GM21528 (cell line): ENCODE measurements around the gene AQR.

ENCODE experiments used
- ATAC-seq: cut with Tn5 transposase; IDR thresholded peaks from one replicate; pipeline ENCODE4 v1.9.1; 2021; ENCODE audit warnings: mild to moderate bottlenecking, moderate library complexity; ENCODE audit not compliant: unreplicated experiment, low FRiP score

The AQR gene

GRCh38 chr15:34883633-34884032, 85.9 kb downstream of the AQR start:
- ATAC-seq, result no peak

- ATAC-seq, result no peak
These were observed 86.5 kb downstream of the AQR start for GRCh38 chr15:34883042-34883441.

GRCh38 chr15:34879107-34879506, 90.4 kb downstream of the AQR start:
- no peak for ATAC-seq

- ATAC-seq, result no peak
These were observed 92.9 kb downstream of the AQR start for GRCh38 chr15:34876640-34877039.

GRCh38 chr15:34869110-34869509, 100.4 kb downstream of the AQR start:
- no peak for ATAC-seq

GRCh38 chr15:34865531-34865930, 104.0 kb downstream of the AQR start:
- no peak for ATAC-seq

GRCh38 chr15:34861214-34861613, 108.3 kb downstream of the AQR start:
- ATAC-seq, result no peak

GRCh38 chr15:34855893-34856292, 113.6 kb downstream of the AQR start:
- ATAC-seq, result no peak

- ATAC-seq, result no peak
These were observed 114.1 kb downstream of the AQR start for GRCh38 chr15:34855413-34855812.

GRCh38 chr15:34854232-34854631, 115.3 kb downstream of the AQR start:
- ATAC-seq, result no peak

GRCh38 chr15:34853001-34853758, 116.4 kb downstream of the AQR start:
- ATAC-seq, result no peak

- ATAC-seq, result no peak
These were observed 117.8 kb downstream of the AQR start for GRCh38 chr15:34851751-34852150.

- ATAC-seq, result no peak
These were observed 118.5 kb downstream of the AQR start for GRCh38 chr15:34851007-34851406.

GRCh38 chr15:34850121-34850520, 119.4 kb downstream of the AQR start:
- ATAC-seq, result no peak

GRCh38 chr15:34849364-34849959, 120.1 kb downstream of the AQR start:
- no peak for ATAC-seq

GRCh38 chr15:34847598-34847997, 121.9 kb downstream of the AQR start:
- no peak for ATAC-seq

- no peak for ATAC-seq
These were observed 128.2 kb downstream of the AQR start for GRCh38 chr15:34841262-34841725.

GRCh38 chr15:34838282-34838681, 131.3 kb downstream of the AQR start:
- ATAC-seq, result no peak

- ATAC-seq, result no peak
These were observed 132.1 kb downstream of the AQR start for GRCh38 chr15:34837246-34838016.

- ATAC-seq, result no peak
These were observed 141.2 kb downstream of the AQR start for GRCh38 chr15:34828145-34828911.

GRCh38 chr15:34821831-34822230, 147.7 kb downstream of the AQR start:
- ATAC-seq, result no peak
